ENCODE data around the gene PPFIBP1.
A peak's percentile ranks its signal among the peaks of the same experiment; 100 is the strongest.

PPFIBP1 gene

DNA sequence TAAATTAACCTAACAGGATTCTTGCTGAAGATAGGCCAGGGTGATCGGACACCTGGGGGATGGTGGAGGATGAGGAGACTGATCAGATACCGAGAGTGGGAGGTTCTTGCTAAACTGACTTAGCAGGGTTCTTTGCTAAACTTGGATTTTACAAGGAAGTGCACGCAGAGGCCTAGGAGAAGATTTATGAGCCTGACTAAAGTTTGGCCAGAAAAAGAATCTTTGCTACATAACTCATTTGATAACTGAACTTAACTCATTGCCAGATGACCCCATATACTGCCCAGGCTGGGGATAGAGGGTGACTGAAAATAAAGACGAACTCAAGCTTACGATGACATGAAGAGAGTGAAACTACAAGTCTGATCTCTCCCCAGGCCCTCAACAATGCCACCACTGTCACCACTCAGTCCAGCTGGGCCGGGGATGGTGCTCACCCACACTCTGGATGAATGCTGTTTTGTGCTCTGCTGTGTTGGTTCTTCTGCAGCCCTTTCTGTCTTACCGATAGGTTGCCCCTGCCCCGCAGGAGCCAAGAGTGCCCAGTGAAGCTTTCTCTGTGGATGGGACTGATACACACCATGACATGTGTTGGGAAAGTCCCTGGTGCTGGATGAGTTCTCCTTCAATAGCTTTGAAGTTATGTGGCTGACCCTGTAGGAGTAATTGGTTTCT is 29.0 kb downstream of the PPFIBP1 start:
- no peak overlapping the region for H3K4me3 ChIP-seq (ENCODE audit: severe bottlenecking)
- H3K36me3 ChIP-seq (ENCODE audit: low read depth), result no peaks in the 10 kb centered on the region
- no peak for DNase-seq (ENCODE audit: low spot score)
- H3K9me3 ChIP-seq (ENCODE audit: severe bottlenecking), result no peaks in the 10 kb centered on the region
- H3K27me3 ChIP-seq (ENCODE audit: insufficient read depth, poor library complexity, severe bottlenecking), result no peaks in the 10 kb centered on the region
- TF ChIP-seq, protein P1, sequence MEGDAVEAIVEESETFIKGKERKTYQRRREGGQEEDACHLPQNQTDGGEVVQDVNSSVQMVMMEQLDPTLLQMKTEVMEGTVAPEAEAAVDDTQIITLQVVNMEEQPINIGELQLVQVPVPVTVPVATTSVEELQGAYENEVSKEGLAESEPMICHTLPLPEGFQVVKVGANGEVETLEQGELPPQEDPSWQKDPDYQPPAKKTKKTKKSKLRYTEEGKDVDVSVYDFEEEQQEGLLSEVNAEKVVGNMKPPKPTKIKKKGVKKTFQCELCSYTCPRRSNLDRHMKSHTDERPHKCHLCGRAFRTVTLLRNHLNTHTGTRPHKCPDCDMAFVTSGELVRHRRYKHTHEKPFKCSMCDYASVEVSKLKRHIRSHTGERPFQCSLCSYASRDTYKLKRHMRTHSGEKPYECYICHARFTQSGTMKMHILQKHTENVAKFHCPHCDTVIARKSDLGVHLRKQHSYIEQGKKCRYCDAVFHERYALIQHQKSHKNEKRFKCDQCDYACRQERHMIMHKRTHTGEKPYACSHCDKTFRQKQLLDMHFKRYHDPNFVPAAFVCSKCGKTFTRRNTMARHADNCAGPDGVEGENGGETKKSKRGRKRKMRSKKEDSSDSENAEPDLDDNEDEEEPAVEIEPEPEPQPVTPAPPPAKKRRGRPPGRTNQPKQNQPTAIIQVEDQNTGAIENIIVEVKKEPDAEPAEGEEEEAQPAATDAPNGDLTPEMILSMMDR (IDR thresholded peaks at IDR 0.05; ENCODE audit: poor library complexity, severe bottlenecking), result no peak
- no peak for ATAC-seq (ENCODE audit: low read depth)
- peaks cover 48% of the 10 kb centered on the region for H3K4me1 ChIP-seq (ENCODE audit: insufficient read depth, poor library complexity, severe bottlenecking)
- H3K27ac ChIP-seq (ENCODE audit: poor library complexity, severe bottlenecking), result no peak overlapping the region

DNA sequence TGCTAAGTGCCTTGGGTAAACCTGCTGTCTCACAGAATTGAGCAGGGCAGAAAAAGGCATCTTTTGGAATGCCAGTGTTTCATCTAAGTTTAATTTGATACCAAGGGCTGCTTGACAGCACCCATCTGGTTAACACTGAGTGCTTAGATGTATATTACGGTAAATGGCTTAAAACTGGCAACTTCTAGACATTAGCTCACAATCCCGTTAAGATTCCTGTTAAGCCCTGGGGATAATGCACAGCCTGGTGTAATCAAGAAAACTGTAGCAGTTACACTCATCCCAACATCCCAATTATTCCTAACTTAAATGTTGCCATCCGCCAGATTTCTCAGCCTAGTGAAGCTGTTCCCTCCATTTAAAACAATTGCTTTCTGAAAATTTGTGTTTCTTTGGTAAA is 29.9 kb downstream of the PPFIBP1 start:
- TF ChIP-seq, protein P1 (IDR thresholded peaks at IDR 0.05; ENCODE audit: poor library complexity, severe bottlenecking), result no peak
- DNase-seq (ENCODE audit: low spot score), result no peak
- Histone ChIP-seq H3K27ac (ENCODE audit: poor library complexity, severe bottlenecking) (peak overlapping the region; percentile 68), H3K27me3 (ENCODE audit: insufficient read depth, poor library complexity, severe bottlenecking) (no peaks in the 10 kb centered on the region), H3K9me3 (ENCODE audit: severe bottlenecking) (no peaks in the 10 kb centered on the region), H3K4me3 (ENCODE audit: severe bottlenecking) (no peak overlapping the region), H3K4me1 (ENCODE audit: insufficient read depth, poor library complexity, severe bottlenecking) (peaks cover 39% of the 10 kb centered on the region), H3K36me3 (ENCODE audit: low read depth) (no peaks in the 10 kb centered on the region)
- ATAC-seq (ENCODE audit: low read depth), result no peak

- H3K36me3 ChIP-seq (ENCODE audit: low read depth), result no peaks in the 10 kb centered on the region
- ATAC-seq (ENCODE audit: low read depth) (peak; percentile 71), DNase-seq (ENCODE audit: low spot score) (no peak)
- peaks cover 36% of the 10 kb centered on the region for H3K4me1 ChIP-seq (ENCODE audit: insufficient read depth, poor library complexity, severe bottlenecking)
- no peaks in the 10 kb centered on the region for H3K27me3 ChIP-seq (ENCODE audit: insufficient read depth, poor library complexity, severe bottlenecking)
- H3K9me3 ChIP-seq (ENCODE audit: severe bottlenecking), result no peaks in the 10 kb centered on the region
- no peak overlapping the region for H3K4me3 ChIP-seq (ENCODE audit: severe bottlenecking)
- TF ChIP-seq, protein P1 (IDR thresholded peaks at IDR 0.05; ENCODE audit: poor library complexity, severe bottlenecking), result no peak
- H3K27ac ChIP-seq (ENCODE audit: poor library complexity, severe bottlenecking), result peak overlapping the region; percentile 68
These were observed 30.6 kb downstream of the PPFIBP1 start for GRCh38 chr12:27554421-27555186.

GRCh38 chr12:27555361-27555760 is 31.4 kb downstream of the PPFIBP1 start:
- Histone ChIP-seq H3K9me3 (ENCODE audit: severe bottlenecking) (no peaks in the 10 kb centered on the region), H3K4me1 (ENCODE audit: insufficient read depth, poor library complexity, severe bottlenecking) (peaks cover 29% of the 10 kb centered on the region), H3K27ac (ENCODE audit: poor library complexity, severe bottlenecking) (peak overlapping the region; percentile 68), H3K36me3 (ENCODE audit: low read depth) (no peaks in the 10 kb centered on the region), H3K27me3 (ENCODE audit: insufficient read depth, poor library complexity, severe bottlenecking) (no peaks in the 10 kb centered on the region), H3K4me3 (ENCODE audit: severe bottlenecking) (no peak overlapping the region)
- TF ChIP-seq, protein P1 (IDR thresholded peaks at IDR 0.05; ENCODE audit: poor library complexity, severe bottlenecking), result no peak
- ATAC-seq (ENCODE audit: low read depth) (no peak), DNase-seq (ENCODE audit: low spot score) (no peak)

Measured in RWPE2 (cell line).